Stimulated activated naive CD4-positive, alpha-beta T cell (primary cell): Measurements from ENCODE around the gene DHODH.
"Not testable (repeated sequence)": the region's sequence is repeated elsewhere in the genome, so short reads cannot be mapped to it uniquely, and the experiment has no call there.

Experiments
- DNase-seq, 6 experiments: peaks; one replicate each; lab custom pipeline; 2025; lab: John Stamatoyannopoulos, UW

The DHODH gene

DNA sequence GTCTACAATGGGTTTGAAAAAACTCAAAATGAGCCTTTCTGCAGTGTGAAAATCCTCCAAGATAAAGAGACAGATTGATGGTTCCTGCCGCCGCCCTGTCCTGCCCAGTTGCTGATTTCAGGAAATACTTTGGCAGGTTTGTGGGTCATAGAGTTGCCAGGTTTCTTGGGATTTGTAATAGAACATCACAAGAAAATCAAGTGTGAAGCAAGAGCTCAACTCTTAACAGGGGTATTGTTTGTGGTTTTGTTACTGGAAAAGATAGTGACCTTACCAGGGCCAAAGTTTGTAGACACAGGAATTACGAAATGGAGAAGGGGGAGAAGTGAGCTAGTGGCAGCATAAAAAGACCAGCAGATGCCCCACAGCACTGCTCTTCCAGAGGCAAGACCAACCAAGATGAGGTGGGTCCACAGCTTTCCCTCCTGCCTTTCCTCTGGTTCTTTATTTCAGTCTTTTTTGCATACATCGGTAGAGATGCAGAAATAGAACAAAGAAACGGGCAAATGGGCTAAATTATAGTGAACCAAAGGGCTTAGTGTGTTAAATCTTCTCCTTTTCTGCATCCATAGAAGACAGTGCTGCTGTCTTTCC, 45.8 kb downstream of the DHODH start, which contains the start of gene HP:
Gene HP (plus strand): TSS at position 252 of the 594 bp plus-strand sequence. CDS start 148 bp downstream, at position 400.
- not testable (repeated sequence) for DNase-seq

DNA sequence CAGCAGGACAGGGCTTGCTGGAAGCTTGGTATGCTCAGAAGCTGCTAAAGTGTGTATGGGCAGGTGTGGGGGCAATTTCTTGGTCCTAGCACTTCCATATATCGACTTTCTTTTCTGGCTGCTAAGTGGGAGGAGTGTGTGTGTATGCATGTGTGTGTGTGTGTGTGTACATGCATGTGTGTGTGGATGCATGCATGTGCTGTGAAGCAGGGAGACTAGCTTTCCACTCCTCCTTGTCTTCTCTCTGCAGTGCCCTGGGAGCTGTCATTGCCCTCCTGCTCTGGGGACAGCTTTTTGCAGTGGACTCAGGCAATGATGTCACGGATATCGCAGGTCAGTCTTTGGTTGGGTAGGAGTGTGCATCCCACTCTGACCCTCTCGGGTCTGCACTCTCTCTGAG, 47.4 kb downstream of the DHODH start:
- no peak for DNase-seq

- not testable (repeated sequence) for DNase-seq
Observed at GRCh38 chr16:72057313-72057712, 48.8 kb downstream of the DHODH start.

DNA sequence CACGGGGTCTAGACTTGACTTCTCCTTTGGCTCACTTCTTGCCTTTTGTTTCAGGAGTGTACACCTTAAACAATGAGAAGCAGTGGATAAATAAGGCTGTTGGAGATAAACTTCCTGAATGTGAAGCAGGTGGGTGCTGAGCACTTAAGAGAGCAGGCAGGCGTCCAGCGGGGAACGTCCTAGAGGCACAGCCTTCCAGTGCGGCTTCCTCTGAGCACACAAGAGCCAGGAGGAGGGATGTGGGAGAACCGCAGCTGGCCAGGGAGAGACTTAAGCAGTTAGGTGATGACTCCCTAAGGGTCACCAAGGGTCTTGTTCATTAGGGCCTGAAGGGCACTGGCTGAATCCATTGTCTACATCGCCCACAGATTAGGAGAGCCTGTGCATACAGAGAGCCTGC, 50.5 kb downstream of the DHODH start:
- not testable (repeated sequence) for DNase-seq

GRCh38 chr16:72060405-72060804, 51.9 kb downstream of the DHODH start:
- DNase-seq, result no peak

DNA sequence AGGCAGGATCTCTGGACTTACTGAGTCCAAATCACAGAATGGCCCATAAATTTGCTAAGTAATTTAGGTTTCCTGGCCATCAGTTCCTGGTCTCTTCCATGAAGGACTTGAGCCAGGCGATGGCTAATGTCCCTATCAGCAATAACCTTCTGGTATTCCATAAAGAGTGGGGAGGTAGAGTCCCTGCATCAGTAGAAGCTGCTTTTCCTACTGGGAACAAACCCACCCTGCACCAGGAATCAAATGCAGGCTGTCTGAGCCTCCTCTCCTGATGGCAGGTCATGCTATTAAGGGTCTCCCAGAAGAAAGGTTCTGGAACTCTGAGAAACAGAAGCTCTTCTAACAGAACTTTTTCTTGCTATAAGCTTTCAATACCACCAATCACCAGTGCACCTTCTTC, 53.0 kb downstream of the DHODH start:
- DNase-seq, result no peak

- no peak for DNase-seq
Observed at GRCh38 chr16:72064361-72064894, 55.9 kb downstream of the DHODH start.

DNA sequence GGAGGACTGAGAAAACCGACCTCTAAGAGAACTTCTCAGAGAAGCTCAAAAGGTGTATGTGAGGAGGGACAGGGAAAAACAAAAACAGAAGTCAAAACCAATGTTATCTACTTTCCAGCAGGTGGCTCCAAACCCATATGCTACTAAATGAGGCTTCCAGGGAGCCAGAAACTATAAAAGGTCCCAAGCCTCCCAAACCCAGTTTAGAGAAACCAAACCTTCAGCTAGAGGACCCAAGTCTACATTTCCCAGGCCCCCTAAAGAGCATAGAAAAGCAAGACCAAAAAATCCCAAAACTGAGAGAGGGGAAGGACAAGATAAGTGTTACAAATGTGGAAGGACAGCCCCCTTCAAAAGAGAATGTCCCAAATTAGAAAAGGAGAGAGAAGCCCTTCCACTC, 58.2 kb downstream of the DHODH start:
- peak in 1 of 6 experiments; percentile 3 for DNase-seq

GRCh38 chr16:72068930-72069329, 60.4 kb downstream of the DHODH start:
- no peak for DNase-seq

DNA sequence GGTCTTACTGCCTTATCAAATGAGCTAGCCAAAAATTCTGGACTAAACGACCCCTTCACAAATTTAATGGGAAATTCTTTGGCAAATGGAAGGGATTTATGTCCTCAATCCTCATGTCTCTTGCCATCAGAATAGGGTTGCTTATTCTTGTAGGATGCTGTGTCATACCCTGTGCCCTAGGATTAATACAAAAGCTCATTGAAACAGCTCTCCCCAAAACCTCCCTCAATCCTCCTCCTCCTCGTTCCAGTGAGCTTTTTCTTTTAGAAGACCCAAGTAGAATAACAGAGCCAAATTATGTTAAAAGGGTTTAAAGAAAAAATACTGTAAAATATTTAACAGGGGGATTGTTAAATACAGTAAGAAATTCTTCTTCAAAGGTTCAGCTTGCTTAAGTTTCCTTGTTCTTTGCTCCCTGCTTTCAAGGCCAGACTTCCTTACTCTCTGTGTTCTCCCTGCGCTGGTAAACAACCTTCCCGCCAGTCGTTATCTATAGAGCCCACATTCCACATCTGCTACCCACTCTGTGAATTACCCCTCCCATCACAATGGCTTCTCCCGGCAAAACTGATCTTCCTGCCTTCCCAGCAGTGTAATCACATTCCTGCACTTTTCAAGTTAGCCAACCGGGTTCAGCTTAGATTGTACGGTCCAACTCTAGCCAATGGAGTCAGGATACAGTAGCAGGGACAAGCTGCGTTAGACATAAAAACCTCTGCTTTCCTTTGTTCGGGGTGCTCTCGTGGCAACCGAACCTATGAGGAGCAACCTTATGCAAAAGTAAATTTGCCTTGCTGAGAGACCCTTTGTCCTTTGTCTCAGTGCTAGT, 64.2 kb downstream of the DHODH start:
- no peak for DNase-seq

DNA sequence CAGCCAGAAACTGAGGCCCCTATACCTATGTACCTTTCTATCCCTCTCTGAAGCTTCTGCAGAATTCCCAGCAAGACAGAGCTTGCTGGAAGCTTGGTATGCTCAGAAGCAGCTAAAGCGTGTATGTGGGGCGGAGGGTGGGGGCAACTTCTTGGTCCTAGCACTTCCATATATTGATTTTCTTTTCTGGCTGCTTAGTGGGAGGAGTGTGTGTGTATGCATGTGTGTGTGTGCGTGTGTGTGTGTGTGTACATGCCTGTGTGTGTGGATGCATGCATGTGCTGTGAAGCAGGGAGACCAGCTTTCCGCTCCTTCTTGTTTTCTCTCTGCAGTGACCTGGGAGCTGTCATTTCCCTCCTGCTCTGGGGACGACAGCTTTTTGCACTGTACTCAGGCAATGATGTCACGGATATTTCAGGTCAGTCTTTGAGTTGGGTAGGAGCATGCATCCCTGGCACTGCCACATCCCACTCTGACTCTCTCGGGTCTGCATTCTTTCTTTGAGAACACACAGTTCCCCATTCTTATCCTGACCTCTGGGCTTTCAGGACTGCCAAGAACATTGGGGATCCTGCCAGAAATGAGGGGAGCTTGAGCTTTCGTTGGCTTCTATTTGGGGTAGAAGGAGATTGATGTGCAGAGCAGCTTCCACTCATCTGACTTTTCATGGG, 65.2 kb downstream of the DHODH start:
- DNase-seq, result no peak

GRCh38 chr16:72075067-72075466, 66.5 kb downstream of the DHODH start:
- not testable (repeated sequence) for DNase-seq
